ENCODE data around the gene PPWD1.
A peak's percentile ranks its signal among the peaks of the same experiment; 100 is the strongest.

PPWD1 gene

GRCh38 chr5:65624025-65624570 lies 61.0 kb downstream of the PPWD1 start, which contains the start of gene TRIM23:
TRIM23 (minus strand) TSS chr5:65624333; CDS start chr5:65624274, 59 bp downstream.
- peak; percentile 92 for DNase-seq (ENCODE audit: low spot score)

GRCh38 chr5:65624571-65625555 lies 61.8 kb downstream of the PPWD1 start, which contains the start of the genes SHLD3 and TRAPPC13:
SHLD3 (plus strand) TSS chr5:65625027; CDS start chr5:65629588, 4,561 bp downstream.
TRAPPC13 (plus strand) TSS chr5:65625027; CDS start chr5:65625061, 34 bp downstream.
- peak; percentile 75 for DNase-seq (ENCODE audit: low spot score)

- no peak for DNase-seq (ENCODE audit: low spot score)
These were observed 62.6 kb downstream of the PPWD1 start for GRCh38 chr5:65625743-65626142.

- no peak for DNase-seq (ENCODE audit: low spot score)
These were observed 67.9 kb downstream of the PPWD1 start for GRCh38 chr5:65630981-65631380.
